Chondrocyte (in vitro differentiated cells): ENCODE measurements around the gene ARHGEF26. TPM values are rescaled to one million over a fixed set of nuclear protein-coding genes. Genes with fewer than 3 reads are reported as not detected.

Source experiments
- DNase-seq: peaks from one replicate; pipeline ENCODE4 v3.0.0; 2021; ENCODE audit warnings: mixed read lengths, low spot score
- H3K27ac Mint-ChIP-seq: one replicate; pipeline ENCODE4 v1.8.0; 2021; ENCODE audit warnings: mild to moderate bottlenecking, moderate library complexity, mixed read lengths; ENCODE audit not compliant: unreplicated experiment
- H3K27me3 Mint-ChIP-seq: 2 replicates; pipeline ENCODE4 v1.8.0; 2021; ENCODE audit warnings: low read depth, mixed read lengths
- H3K36me3 Mint-ChIP-seq: 2 replicates; pipeline ENCODE4 v1.8.0; 2021; ENCODE audit warnings: low read depth, mixed read lengths
- H3K4me1 Mint-ChIP-seq: 2 replicates; pipeline ENCODE4 v1.8.0; 2021; ENCODE audit warnings: low read depth, mild to moderate bottlenecking, mixed read lengths
- H3K4me3 Mint-ChIP-seq: one replicate; pipeline ENCODE4 v1.8.0; 2021; ENCODE audit warnings: mild to moderate bottlenecking, moderate library complexity, mixed read lengths; ENCODE audit not compliant: unreplicated experiment
- H3K9me3 Mint-ChIP-seq: 2 replicates; pipeline ENCODE4 v1.8.0; 2021; ENCODE audit warnings: low read depth, mixed read lengths
- CTCF ChIP-seq: fragments of 200-600 bp; sonication (generic); IDR thresholded peaks from 2 replicates; pipeline ENCODE4 v1.5.0; 2021; ENCODE audit warnings: antibody characterized with exemption, mild to moderate bottlenecking, moderate library complexity
- total RNA-seq: library from RNA; stranded (reverse); gene quantifications from 3 replicates; pipeline ENCODE4 v1.2.1, GENCODE V29; 2021

ARHGEF26 gene
- total RNA-seq, 1 donor from 2014 or later: 3.5 TPM

- no peak for DNase-seq
- H3K36me3 Mint-ChIP-seq: peaks cover 18% of the 10 kb centered on the region
- H3K9me3 Mint-ChIP-seq: no peaks in the 10 kb centered on the region
- no peaks in the 10 kb centered on the region for H3K27me3 Mint-ChIP-seq
- no peak for TF ChIP-seq CTCF
- peaks cover 7% of the 10 kb centered on the region for H3K4me1 Mint-ChIP-seq
- H3K4me3 Mint-ChIP-seq: no peak overlapping the region
- no peak overlapping the region for H3K27ac Mint-ChIP-seq
Observed at GRCh38 chr3:154251610-154252009, 130.4 kb downstream of the ARHGEF26 start.

GRCh38 chr3:154252759-154253638 is 131.8 kb downstream of the ARHGEF26 start:
- DNase-seq: peak; percentile 95
- peak; percentile 99 for TF ChIP-seq CTCF
- H3K27ac Mint-ChIP-seq: peak overlapping the region; percentile 68
- H3K4me3 Mint-ChIP-seq: peak overlapping the region; percentile 55
- peaks cover 21% of the 10 kb centered on the region for H3K36me3 Mint-ChIP-seq
- no peaks in the 10 kb centered on the region for H3K27me3 Mint-ChIP-seq
- H3K4me1 Mint-ChIP-seq: peaks cover 7% of the 10 kb centered on the region
- H3K9me3 Mint-ChIP-seq: no peaks in the 10 kb centered on the region

DNA sequence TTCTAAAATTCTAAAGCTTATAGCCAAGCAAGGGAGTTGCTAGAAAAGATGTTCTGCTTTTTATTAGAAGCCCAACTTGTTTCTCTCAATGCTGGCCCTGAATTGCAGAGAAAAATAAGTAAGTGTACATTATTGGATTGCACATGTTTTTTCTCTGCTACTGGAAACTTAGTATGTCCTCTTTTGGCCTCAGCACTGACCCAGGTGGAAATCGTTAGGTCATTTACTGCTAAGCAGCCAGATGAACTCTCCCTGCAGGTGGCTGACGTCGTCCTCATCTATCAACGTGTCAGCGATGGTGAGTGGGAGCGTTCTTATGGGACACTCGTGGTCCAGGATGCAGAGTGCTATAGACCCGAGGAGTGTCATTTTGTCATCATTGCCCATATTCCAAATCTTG is 133.3 kb downstream of the ARHGEF26 start:
- no peaks in the 10 kb centered on the region for H3K27me3 Mint-ChIP-seq
- no peak for DNase-seq
- TF ChIP-seq CTCF: no peak
- H3K4me1 Mint-ChIP-seq: peaks cover 7% of the 10 kb centered on the region
- H3K36me3 Mint-ChIP-seq: peaks cover 29% of the 10 kb centered on the region
- no peak overlapping the region for H3K27ac Mint-ChIP-seq
- H3K4me3 Mint-ChIP-seq: no peak overlapping the region
- H3K9me3 Mint-ChIP-seq: no peaks in the 10 kb centered on the region

DNA sequence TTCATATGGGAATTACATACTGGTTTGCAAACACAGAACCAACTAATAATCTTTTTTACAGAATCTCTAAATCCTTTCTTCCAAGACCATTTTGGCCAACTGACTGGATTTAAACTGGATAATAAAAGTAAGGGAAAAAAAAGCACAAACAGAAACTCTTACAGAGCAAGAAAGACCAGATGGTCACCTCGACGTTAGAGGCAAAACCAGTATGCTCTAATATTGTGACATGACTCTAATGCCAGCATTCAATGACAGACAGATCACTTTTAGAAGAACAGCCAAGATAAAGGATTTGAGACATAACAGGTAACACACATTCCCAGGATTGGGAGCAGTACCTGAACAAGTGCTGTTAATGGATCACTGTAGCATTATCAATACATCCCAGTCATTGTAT is 152.2 kb downstream of the ARHGEF26 start:
- Mint-ChIP-seq H3K9me3 (peaks cover 1% of the 10 kb centered on the region), H3K4me3 (no peak overlapping the region), H3K4me1 (peaks cover 2% of the 10 kb centered on the region), H3K36me3 (peaks cover 26% of the 10 kb centered on the region), H3K27me3 (no peaks in the 10 kb centered on the region), H3K27ac (no peak overlapping the region)
- no peak for TF ChIP-seq CTCF
- DNase-seq: no peak

- no peak overlapping the region for H3K4me3 Mint-ChIP-seq
- peaks cover 27% of the 10 kb centered on the region for H3K36me3 Mint-ChIP-seq
Observed at GRCh38 chr3:154274348-154274747, 153.2 kb downstream of the ARHGEF26 start.

More at GRCh38 chr3:154274348-154274747, 153.2 kb downstream of the ARHGEF26 start:
- Mint-ChIP-seq H3K4me1 (peaks cover 2% of the 10 kb centered on the region), H3K9me3 (no peaks in the 10 kb centered on the region), H3K27ac (no peak overlapping the region), H3K27me3 (no peaks in the 10 kb centered on the region)
- no peak for DNase-seq
- no peak for TF ChIP-seq CTCF
